HUES64 (cell line): Measurements from ENCODE around the gene LEUTX.

ENCODE experiments used
- H3K27ac ChIP-seq: 2 replicates; pipeline ENCODE4 v1.7.0; 2013; ENCODE audit warnings: low read depth, low read length, inconsistent platforms
- H3K27me3 ChIP-seq: 2 replicates; pipeline ENCODE4 v1.6.1; 2013; ENCODE audit warnings: mild to moderate bottlenecking, low read length; ENCODE audit not compliant: insufficient read depth
- H3K36me3 ChIP-seq: 2 replicates; pipeline ENCODE4 v1.6.1; 2013; ENCODE audit warnings: mild to moderate bottlenecking, low read length; ENCODE audit not compliant: insufficient read depth
- H3K4me1 ChIP-seq: 2 replicates; pipeline ENCODE4 v1.6.1; 2013; ENCODE audit warnings: mild to moderate bottlenecking, low read length, moderate library complexity; ENCODE audit not compliant: insufficient read depth
- H3K4me3 ChIP-seq: 2 replicates; pipeline ENCODE4 v1.5.1; 2013; ENCODE audit warnings: mild to moderate bottlenecking, low read length, moderate library complexity
- H3K9ac ChIP-seq: 2 replicates; pipeline ENCODE4 v1.6.1; 2013; ENCODE audit warnings: mild to moderate bottlenecking, low read depth, low read length
- H3K9me3 ChIP-seq: 2 replicates; pipeline ENCODE4 v1.6.1; 2013; ENCODE audit warnings: low read depth, low read length; ENCODE audit not compliant: insufficient read depth
- WGBS: fragments of 150-250, 120-280 bp; methylation state at CpG from one replicate; pipeline ENCODE4 v1.1.7; 2013; ENCODE audit warnings: missing lambda C conversion rate; 5-methylcytosine and 5-hydroxymethylcytosine counted together

Gene LEUTX

DNA sequence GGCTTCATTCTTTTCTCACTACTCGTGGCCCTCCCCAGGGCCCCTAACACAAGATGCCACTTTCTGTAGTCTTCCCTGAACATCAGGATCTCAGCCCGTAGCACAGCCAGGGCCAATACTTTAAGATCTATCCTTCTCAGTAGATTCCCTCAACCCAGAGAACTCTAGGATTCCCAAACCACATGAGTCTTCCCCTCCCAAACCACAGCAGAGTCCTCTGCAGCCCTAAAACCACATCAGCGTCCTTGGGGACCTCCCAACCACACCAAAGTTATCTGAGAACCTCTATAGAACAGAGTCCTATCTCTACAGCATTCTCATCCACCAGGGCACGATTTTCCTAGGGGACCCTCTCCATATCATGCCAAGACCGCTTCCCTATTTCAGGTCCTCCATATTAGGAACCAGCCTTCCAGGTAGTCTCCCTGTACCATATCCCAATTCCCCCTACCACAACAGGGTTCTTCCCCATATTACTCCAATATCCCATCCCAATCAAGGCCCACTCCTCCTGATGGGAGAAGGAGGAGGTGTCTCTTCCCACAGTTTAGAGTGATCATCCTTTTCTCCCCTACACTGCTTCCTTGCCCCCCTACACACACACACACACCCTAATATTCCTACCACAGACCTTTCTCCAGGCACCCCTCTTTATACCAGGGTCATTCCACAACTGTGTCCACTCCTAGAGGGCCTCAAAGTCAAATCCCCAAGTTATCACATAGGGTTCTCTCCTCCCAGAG, 53.9 kb downstream of the LEUTX start:
- Histone ChIP-seq H3K27ac (peak overlapping the region; percentile 34; the same call in 1 of the 2 replicates), H3K4me1 (peaks cover 6% of the 10 kb centered on the region), H3K27me3 (no peaks in the 10 kb centered on the region), H3K9ac (peak overlapping the region; percentile 89), H3K9me3 (no peaks in the 10 kb centered on the region), H3K36me3 (peaks cover 70% of the 10 kb centered on the region), H3K4me3 (peak overlapping the region; percentile 82)
- 88% methylated on average over 5 of the region's 5 CpGs for WGBS

DNA sequence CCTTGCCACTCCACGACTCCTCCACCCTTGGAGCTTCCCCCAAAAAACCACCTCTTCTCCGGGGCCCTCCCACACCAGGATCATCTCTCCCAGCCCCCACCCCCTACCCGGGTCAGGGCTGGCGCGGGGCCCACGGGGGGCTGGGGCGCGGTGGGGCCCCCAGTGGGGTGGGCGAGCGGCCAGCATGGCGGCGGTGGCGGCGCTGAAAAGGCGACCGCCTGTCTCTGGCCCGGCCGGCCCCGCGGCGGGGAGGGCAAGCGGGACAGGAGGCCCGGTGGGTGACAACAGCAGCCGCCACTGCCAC, 54.5 kb downstream of the LEUTX start:
- H3K4me3 ChIP-seq: peak overlapping the region; percentile 82
- WGBS: 5% methylated on average over 24 of the region's 24 CpGs
- H3K9me3 ChIP-seq: no peaks in the 10 kb centered on the region
- peaks cover 73% of the 10 kb centered on the region for H3K36me3 ChIP-seq
- H3K27me3 ChIP-seq: no peaks in the 10 kb centered on the region
- H3K4me1 ChIP-seq: peaks cover 6% of the 10 kb centered on the region
- peak overlapping the region; percentile 89 for H3K9ac ChIP-seq
- peak overlapping the region; percentile 34; the same call in 1 of the 2 replicates for H3K27ac ChIP-seq

DNA sequence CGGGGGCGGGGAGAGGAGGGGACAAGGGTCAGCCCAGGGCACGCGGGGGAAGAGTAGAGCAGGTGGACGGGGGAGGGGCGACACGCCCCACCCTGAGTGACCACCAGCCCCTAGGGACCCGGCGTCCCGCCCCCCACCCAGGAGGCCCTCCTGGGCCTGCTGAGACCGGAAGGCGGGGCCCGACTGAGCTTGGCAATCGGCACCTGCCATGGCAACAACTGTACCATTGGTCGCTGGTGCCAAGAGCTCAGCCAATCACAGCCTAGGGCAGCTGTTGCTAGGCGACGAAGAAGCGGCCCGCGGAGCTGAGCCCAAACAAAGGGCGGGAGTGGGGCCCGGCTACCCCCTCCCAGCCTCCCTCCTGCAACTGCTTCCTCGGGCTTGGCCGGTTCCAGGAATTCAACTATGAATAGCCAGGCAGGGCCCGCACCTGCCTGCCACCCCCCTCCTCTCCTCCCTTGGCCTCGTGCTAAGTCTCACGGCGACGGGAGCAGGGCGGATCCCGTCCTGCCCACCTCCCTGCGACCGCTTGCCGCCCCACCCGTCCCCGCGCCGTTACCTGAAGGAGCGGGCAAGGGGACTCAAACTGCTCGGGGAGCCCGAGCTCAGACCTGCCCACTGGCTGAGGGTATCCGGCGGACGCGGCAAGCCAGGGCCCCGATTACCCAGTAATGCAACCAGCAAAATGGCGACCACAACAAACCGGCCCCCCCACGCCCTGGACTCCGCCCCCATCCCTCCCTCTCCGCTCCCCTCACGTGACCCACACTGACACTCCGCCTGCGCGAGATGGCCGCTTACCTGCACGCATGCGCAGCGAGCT, 55.0 kb downstream of the LEUTX start, which contains the start of gene DYRK1B:
Gene DYRK1B, minus strand, starts transcription at position 699 of the 823 bp plus-strand sequence. CDS start 2,295 bp downstream, outside the sequence.
- WGBS: under 1% methylated on average over 59 of the region's 59 CpGs
- Histone ChIP-seq H3K36me3 (peaks cover 74% of the 10 kb centered on the region), H3K9me3 (no peaks in the 10 kb centered on the region), H3K4me3 (peak within 1 kb of the TSS; percentile 82), H3K4me1 (peaks cover 6% of the 10 kb centered on the region), H3K27me3 (no peaks in the 10 kb centered on the region), H3K27ac (peak within 1 kb of the TSS; percentile 84), H3K9ac (peak within 1 kb of the TSS; percentile 89)

DNA sequence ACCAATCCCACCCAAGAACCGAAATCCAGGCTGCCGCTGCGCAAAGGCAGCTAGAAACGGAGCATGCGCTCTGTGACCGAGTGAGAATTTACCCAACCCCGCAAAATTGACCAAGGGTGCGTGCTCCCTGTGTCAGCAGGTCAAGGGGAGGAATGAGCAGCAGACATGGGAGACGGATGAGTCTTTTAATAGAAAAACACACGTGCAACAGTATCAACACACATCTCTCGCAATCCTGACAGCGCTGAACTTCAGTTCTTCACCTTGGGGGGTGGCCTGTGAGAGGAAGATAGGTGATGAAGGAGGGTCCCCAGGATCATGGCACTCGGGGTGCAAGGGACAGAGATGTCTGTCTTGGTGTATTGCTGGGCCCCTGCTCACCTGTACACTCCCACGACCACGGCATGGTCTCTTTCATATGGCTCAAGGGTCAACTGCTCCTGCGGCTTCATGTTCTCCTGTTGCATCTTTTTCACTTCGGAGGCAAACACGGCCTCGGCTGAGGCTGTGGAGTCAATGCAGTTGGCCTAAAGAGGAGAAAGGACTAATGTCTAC, 55.7 kb downstream of the LEUTX start:
- Histone ChIP-seq H3K9me3 (no peaks in the 10 kb centered on the region), H3K36me3 (peaks cover 76% of the 10 kb centered on the region), H3K4me1 (peaks cover 6% of the 10 kb centered on the region), H3K4me3 (peak overlapping the region; percentile 82; the same call in 1 of the 2 replicates), H3K27ac (peak overlapping the region; percentile 4; the same call in 1 of the 2 replicates), H3K9ac (no peak overlapping the region), H3K27me3 (no peaks in the 10 kb centered on the region)
- 53% methylated on average over 18 of the region's 19 CpGs for whole genome bisulfite sequencing
